Keratinocyte (primary cell): ENCODE results near the gene PAPPA.

Source experiments
- CTCF ChIP-seq, 3 experiments: IDR thresholded peaks in 1 of 3; conservative IDR thresholded peaks in 1 of 3; optimal IDR thresholded peaks in 1 of 3; 2 replicates in 2 of 3; 3 replicates in 1 of 3; pipeline versions ENCODE3 to v1.5.1; 2011; ENCODE audit warnings: low read length in 3 of 3, mild to moderate bottlenecking in 3 of 3, moderate library complexity in 2 of 3, control low read depth in 1 of 3, inconsistent platforms in 1 of 3; ENCODE audit not compliant: insufficient read depth in 2 of 3; ENCODE audit errors: extremely low read depth in 1 of 3
- EZH2 ChIP-seq: IDR thresholded peaks from one replicate; pipeline ENCODE4 v1.6.1; 2012; ENCODE audit warnings: inconsistent platforms, mild to moderate bottlenecking, low read length, moderate library complexity

- TF ChIP-seq CTCF (optimal IDR thresholded peaks at IDR 0.05 in 1 of 3, IDR thresholded peaks at IDR 0.05 in 1 of 3, conservative IDR thresholded peaks at IDR 0.05 in 1 of 3; ENCODE audit: extremely low read depth in 1 of 3, insufficient read depth in 2 of 3, low read length in 3 of 3) (no peak), EZH2 (no peak)
Measured at GRCh38 chr9:116430849-116431248, 277.3 kb downstream of the PAPPA start.
